ENCODE results near the gene NUCKS1. TPM values are rescaled to one million over a fixed set of nuclear protein-coding genes. Genes with fewer than 3 reads are reported as not detected.

NUCKS1 gene
- total and polyA plus RNA-seq, 10 of the 15 experiments (the other 5 are each of a cell fraction or from before 2014, with no cell fraction given): 40.5 to 135 (median 55.5) TPM

- CTCF ChIA-PET: interaction anchor here (14.2 kb wide), 1 partner anchor 180 kb away, joined by 222 read pairs; no protein-coding TSS in a partner anchor
- no TSS peak for BruUV-seq (replicated peaks)
- H3K36me3 ChIP-seq (ENCODE audit: control insufficient read depth in 2 of 2, insufficient read depth in 2 of 2, low read length in 1 of 2): no peaks in the 10 kb centered on the region
Observed at GRCh38 chr1:205798577-205798976, 48.6 kb upstream of the NUCKS1 start.

More at GRCh38 chr1:205798577-205798976, 48.6 kb upstream of the NUCKS1 start:
- no peak overlapping the region for H2AFZ ChIP-seq (ENCODE audit: control insufficient read depth, low read depth, low read length)
- H4K20me1 ChIP-seq (ENCODE audit: control insufficient read depth, insufficient read depth): no peaks in the 10 kb centered on the region
- H3K79me2 ChIP-seq (ENCODE audit: control insufficient read depth, insufficient read depth, low read length): no peaks in the 10 kb centered on the region
- no peak overlapping the region for H3K9ac ChIP-seq (ENCODE audit: control insufficient read depth, insufficient read depth, low read length)
- no peaks in the 10 kb centered on the region for H3K9me3 ChIP-seq (replicated peaks; ENCODE audit: control insufficient read depth, insufficient read depth, low read length)
- H3K4me3 ChIP-seq: no peak overlapping the region
- ChIA-PET SMC1A (ENCODE audit: uncharacterized antibody, unreplicated experiment) (interaction anchor here (1.0 kb wide), 1 partner anchor 178 kb away, joined by 3 read pairs; no protein-coding TSS in a partner anchor), POLR2A (no interaction called here), RAD21 (ENCODE audit: unreplicated experiment) (no interaction called here)
- in situ Hi-C loops (cut with MboI): no loop called here
- intact Hi-C loops (cut with micrococcal nuclease; ENCODE audit: unreplicated experiment): no loop called here
- H3K27me3 ChIP-seq (replicated peaks in 1 of 2; ENCODE audit: control insufficient read depth in 2 of 2, insufficient read depth in 2 of 2, low read length in 1 of 2): no peaks in the 10 kb centered on the region
- no peak for TF ChIP-seq SKIL (IDR thresholded peaks at IDR 0.05; ENCODE audit: low read depth, poor library complexity, severe bottlenecking)
- TF ChIP-seq ZNF622 (IDR thresholded peaks at IDR 0.05): no peak
- TF ChIP-seq BCLAF1 (IDR thresholded peaks at IDR 0.05): no peak
- no peak for TF ChIP-seq ZBTB40 (IDR thresholded peaks at IDR 0.05; ENCODE audit: borderline replicate concordance)
- no peak for TF ChIP-seq SIN3A (IDR thresholded peaks at IDR 0.05; ENCODE audit: low read depth, low read length)
- TF ChIP-seq TCF7 (IDR thresholded peaks at IDR 0.05; ENCODE audit: borderline replicate concordance): no peak
- FAIRE-seq: no peak
- no peak for ATAC-seq
- no peak for DNase-seq (ENCODE audit: low read depth, low spot score)
- H3K27ac ChIP-seq (ENCODE audit: control insufficient read depth, insufficient read depth): no peak overlapping the region
- WGBS (ENCODE audit: insufficient coverage, insufficient replicate concordance, low lambda C conversion rate, missing lambda C conversion rate): 50% methylated on average over 5 of the region's 5 CpGs
- H3K4me1 ChIP-seq (ENCODE audit: control insufficient read depth, insufficient read depth, low read length): peaks cover 7% of the 10 kb centered on the region
- H3K4me2 ChIP-seq (ENCODE audit: control insufficient read depth, insufficient read depth): no peak overlapping the region

Data from GM12878 (cell line).